Activated CD4-positive, alpha-beta T cell treated with anti-CD3 and anti-CD28 coated beads, Interleukin-2, Interleukin-6, amounts not matched to agents 100 ng/mL and 50 ng/mL, durations not matched to agents 16 hours and 8 hours (primary cell): ENCODE data around the gene TENM4.
A peak's percentile ranks its signal among the peaks of the same experiment; 100 is the strongest.

Experiments used
- DNase-seq: peaks from one replicate; pipeline ENCODE4 v3.0.0-alpha.2; 2020

The TENM4 gene

DNA sequence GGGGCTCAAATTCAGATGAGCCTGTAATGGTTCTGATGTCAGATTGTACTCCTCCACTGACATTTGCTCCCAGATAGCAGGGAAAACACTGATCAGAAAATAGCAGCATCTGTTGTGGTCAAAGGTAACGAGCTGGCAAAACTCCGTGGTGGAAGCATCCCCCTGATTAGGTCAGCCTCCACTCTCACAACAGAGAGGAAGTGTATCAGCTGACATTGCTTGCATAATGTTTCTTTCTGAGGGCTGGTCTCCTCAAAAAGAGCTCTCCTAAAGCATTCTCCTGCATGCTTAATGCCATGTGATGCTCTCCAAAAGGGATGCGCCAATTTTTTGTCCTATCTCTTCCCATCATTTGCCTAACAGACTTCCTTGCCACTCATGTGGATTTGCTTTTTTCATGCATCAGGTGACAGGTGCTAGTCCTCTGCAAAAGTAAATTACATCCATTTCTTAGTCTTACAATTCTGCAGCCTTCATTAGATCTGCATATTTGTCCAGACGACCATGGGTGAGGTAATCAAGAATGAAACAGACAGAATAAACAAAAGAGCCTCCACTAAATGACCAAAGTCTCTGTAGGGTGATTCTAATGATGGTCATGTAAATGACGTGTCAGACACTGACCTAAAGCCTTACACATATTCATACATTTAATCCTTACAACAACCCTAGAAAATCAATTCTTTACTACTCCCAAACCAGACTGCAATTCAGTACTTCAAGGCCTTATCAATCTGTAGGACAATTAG is 6.4 kb upstream of the TENM4 start:
- no peak for DNase-seq

DNA sequence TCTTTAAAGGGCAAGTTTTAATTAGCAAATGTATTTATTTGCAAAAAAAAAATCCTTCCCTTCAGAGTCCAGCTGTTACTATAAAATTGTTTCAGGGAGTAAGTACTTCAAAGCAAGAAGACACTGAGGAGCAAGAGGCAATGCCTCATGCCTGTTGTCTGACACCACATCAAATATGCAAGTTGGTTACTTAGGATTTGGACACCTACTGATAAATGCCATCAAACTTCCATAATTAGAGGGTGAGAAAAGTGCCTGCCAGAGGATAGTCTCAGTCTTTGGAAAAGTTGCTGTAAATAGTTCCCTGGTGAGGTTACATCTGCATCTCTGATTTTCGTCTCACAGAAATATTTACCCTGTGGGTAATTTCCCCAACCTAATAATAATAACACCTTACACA is 4.1 kb upstream of the TENM4 start:
- no peak for DNase-seq

DNA sequence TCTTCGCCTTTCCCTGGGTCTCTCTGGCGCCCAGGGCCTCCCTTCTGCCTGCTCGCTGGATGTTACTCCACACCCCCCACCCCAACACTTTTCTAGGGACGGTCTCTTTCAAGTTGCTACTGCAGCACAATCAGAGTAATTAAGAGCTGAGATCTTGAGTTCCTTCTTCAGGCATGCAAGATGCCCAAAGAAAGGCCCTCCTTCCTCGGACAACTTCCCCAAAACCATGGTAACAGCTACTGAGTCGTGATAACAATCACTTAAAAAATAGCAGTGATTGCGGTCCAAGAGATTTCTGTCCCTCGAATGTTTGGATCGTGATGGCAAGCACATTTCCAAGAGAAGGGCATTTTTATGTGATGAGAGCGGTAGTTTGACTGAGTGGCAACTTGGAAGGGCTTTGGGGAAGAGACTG is 638 bp upstream of the TENM4 start:
- no peak for DNase-seq

DNA sequence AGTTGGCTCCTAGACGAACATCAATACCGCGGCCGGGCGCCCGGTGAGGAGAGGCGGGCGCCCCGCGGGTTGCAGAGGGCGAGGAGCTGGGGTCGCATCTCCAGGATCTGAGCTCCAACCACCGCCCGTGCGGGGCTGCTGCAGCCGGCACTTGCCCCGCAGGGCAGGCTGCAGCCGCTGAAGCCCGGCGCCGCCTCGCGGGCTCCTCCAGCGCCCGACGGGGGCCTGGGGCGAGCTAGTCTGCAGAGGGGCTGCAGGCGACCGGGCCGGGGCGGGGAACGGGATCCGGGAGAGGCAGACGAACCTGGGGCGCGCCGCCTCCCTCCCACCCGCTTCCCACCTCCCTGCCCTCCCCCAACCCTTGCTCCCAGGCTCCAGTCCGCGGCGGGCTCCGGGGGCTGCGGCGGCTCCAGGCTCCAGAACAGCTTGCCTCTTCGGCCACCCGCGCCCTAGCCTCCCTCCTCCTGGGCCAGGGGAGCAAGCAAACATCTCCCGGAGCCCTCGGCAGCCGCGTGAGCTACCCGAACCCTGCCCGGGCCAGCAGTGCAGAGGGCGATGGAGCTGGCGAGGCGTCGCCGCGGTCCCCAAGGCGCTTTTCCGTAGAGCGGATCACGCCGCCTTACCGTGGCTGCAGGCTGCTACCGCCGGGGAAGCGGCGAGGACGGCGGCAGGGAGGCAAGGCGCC is 802 bp downstream of the TENM4 start:
- DNase-seq = peak; percentile 17

DNA sequence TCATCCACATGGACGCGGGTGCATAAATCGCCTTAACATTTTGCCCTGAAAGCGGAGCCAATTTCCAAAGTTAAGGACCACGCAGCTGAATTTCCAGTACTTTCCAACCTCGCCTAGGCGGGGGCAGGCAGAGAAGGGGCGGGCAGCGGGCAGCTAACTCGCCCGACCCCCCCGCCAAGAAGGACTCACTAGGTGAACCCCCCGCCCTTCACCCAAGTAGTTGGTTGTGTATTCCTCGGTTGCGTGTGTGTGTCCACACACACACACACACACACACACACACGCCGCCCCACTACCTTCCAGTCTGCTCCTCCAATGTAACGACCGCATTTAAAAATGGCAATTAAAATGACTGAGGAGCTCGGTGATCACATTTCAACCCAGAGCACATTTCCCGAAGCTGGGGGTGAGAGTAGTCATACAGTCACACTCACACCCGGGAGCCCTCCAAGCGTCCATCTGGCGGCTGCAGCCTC is 1.4 kb downstream of the TENM4 start:
- no peak for DNase-seq

DNA sequence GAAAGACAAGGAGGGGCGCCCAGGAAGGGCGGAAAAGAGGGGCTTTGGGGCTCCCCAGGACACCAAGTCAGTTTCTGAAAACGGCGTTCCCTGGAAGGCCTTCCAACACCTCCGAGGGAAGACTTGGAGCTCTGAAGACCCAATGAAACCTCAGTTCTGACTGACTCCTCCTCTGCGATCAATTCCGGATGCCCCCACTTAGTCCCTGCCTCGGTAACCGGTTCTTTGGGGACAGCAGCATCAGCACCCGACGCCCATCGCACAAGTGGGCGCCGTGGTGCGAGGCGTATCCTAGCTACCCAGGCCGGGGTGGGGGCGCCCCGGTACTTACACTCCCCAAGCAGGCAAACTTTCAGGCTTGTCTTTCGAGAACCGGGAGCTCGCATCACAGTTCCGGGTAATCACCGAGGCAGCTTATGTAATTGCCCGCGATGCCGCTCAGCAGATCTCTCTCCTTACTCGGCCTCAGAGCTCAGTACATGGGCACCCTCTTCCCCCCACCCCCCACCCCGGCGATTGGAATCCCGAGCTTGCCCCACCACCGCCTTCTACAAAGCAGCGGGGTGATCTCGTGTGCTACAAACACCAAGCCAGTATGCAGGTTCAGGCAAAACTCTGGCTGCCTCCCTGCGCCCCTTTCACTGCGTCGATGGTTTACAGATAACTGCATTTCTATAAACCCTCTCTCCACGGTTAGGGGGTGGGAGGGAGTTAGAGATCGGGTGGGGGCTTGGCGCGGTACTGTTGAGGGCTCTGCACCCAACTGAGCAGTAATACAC is 2.0 kb downstream of the TENM4 start:
- DNase-seq = no peak

DNA sequence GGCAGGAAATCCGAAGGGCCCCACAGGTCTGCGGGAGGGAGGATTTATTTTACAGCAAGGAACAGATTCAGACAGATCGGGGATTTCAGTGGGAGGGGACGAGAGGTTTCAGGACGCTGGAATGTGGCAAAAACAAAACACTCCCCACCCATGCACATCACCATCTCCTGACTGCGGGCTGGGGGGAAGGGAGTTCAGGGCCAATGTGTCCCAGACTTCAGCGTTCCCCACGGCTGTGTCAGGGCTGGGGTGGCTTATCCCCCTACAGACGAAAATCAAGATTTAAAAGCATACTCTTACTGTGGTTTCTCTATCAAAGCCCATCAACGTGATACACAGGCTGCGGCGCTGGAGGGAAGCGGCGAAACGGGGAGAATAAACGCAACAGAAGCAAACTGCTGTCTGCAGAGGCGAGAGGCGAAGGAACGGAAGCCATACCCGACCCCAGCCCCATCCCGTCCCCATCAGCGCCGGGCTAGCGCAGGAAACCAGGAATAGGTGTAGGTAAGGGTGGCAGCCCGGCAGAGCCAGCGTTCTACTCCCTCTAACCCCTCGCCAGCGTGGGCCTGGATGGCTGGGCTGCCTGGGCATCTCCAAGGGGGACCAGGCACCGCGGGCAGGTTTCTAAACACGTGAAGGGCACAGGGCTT is 2.7 kb downstream of the TENM4 start:
- no peak for DNase-seq

DNA sequence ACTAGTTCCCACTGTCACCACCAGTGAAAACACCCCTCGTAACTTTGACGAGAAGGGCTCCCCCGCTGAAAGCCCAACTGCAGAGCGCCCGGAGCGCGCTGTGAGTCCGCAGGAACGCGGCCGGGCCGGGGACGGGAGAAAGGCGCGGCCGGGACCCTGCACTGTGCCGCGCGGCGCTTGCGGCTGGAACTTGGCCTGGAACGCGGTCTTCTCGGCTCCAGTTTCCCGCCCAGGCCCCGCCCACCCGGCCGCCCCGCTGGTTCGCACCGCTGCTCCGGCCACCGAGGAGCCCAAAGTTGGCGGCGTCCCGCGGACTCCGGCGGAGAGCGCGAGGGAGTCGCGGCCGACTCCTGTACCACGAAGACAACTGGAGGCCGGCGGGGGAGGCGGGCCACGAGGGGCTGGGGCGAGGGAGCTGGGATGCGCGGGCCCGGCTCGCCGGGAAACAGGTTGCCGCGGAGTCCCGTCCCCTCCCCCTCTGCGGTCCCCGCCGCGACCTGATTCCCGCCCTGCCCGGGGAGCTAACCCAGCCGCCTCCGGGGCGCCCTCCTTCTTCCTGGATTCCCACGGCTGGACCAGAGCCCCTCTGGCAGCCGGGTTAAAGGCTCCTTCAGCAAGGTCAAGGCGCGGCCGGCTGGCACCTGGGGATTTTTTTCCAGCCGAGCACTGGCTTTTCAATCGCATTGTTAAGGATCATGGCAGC is 3.4 kb downstream of the TENM4 start:
- DNase-seq = no peak

DNA sequence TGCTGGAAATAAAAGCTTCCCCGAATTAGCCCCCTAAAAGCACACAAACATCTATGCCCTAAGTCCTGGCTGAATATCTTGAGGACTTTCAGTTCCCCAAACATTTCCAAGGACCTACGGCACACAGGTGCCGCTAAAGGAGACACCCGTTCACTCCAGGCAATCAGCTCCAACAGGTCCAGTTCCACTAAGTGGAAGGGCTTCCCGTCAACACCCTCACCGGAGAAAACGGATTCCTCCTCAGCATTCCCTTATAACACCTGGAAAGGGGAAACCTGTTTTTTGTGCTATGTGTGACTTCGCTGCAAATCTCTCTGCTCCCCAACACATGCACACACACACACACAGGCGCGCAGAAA is 3.9 kb downstream of the TENM4 start:
- no peak for DNase-seq

DNA sequence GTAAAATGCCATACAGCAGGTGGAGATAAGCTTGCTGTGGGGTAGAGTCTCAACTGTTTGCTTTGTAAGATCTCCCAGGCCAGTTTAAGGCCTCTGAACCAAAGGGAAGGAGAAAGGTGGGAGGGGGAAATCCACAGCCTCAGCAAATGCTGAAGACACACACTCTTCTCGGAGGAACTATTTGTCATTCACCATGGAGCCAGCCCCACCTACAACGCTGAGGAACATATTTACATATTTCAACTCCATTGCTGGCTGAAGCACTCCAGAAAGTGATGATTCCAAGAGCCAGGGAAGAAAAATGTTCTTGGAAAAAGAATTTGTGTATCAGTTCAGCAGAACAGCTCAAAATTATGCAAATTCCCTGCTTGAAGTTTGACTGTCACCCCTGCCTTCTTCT is 6.5 kb downstream of the TENM4 start:
- no peak for DNase-seq

DNA sequence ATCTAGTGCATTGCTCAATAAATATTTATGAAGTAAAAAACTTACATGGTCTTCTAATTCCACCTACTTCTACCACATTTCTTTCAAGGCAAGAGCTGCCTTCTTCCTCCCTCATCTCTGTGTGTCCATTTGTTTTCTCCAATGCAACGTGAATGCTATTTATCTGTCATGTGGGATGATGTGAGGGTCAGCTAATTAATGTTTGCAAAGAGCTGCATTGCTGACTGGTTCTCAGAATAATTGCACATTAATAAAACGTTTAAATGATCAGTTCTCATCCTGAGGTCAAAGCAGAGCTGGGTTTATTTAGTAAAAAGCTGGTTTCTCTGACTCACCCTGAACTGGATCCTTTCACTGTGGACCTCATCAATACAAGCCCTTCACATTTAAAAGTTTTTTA is 8.7 kb downstream of the TENM4 start:
- no peak for DNase-seq

DNA sequence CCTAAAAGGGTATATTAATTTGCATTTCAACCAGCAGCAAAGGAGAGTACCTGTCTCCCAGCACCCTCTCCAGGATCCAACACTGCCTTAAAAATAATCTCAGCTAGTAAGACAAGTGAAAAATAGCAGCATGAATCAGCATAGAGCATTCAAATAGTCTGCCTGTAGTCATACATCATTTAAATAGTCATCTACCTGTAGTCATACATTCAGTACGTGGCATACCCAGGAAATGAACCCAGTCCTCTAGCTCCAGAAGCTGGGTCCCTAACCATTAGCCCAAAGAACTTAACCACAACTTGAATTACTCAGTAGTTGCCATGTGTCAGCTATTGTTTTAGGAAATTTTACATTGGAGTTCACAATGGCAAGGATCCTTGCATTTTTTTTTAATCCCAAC is 9.3 kb downstream of the TENM4 start:
- DNase-seq = no peak

DNA sequence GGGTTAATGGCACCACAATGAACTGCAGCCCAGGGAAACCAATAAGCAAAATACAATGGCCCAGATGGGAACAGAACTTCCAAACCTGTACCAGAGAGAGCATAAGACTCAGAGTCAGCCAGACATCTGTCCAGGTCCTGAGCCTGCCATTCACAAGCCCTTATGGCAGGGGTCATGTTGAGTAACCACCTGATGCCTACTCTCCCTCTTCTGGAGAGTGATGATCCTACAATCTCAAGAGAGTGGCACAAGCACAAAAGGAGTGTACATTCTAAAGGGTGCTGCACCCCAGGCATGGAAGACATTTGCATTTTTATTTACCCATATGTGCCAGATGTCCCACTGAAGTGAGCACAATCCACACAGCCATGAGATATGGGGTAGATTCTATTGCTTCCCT is 10.6 kb downstream of the TENM4 start:
- DNase-seq = no peak

DNA sequence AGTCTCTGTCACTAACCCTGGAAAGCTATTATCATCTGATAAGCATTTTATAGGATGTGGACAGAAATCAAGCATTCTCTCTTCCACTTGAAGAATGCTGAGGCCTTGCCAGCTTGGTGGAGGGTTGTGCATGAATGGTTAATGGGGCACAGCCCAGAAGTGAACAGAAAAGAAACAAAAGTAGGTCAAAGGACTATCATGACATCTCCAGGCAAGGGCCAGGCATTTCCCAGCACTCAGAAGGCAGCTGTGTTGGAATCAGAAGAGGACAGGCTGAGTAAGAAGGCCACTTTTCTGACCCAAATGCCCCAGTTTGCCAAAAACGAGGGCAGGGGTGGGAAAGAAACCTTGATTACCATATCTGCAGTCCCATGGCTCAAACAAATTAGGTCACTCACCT is 12.4 kb downstream of the TENM4 start:
- no peak for DNase-seq

DNA sequence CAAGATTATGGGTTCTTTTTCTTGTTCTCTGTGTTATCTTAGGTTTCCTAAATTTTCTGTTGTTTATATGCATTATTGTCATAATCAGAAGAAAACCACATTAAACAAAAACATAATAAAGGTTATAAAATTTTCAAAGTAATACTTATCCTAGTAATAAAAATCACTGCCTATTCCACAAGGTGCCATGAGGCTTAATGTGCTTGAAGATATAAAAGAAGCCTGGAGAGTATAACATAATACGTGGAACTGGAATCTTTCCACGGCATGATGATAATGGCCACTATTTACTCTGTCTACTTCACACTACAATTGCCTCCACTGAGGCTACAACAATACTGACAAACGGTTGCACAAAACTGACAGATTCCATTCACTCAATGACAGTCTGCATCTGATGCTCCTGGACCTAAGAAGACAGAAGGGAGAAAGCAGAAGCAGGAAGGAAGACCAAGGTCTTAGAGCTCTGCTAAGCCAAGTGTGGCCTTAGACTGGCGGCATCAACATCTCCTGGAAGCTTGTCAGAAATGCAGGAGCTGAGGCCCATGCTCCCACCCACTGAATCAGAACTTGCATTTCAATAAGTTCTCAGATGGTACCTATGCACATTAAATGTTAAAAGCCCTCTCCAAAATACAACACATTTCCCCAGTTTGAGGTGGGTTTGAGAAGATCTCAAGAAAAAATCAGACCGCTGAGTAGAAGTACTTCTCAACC is 13.1 kb downstream of the TENM4 start:
- no peak for DNase-seq

DNA sequence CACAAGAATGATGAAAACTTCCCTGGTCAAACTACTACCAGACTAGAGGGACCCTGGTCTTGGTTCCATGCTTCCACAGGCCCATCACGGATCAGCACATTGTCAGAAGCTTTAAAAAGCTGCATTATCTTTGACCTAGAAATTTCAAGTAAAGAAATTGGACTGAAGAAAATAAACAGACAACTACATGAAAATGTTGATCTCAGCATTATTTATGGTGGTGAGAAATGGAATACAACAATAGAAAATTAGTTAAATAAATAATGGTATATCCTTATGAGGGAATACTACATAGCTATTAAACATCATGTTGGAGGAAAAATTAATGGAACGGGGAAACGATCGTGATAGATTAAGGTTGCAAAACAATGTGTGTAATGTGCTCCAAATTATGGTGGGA is 13.7 kb downstream of the TENM4 start:
- no peak for DNase-seq

DNA sequence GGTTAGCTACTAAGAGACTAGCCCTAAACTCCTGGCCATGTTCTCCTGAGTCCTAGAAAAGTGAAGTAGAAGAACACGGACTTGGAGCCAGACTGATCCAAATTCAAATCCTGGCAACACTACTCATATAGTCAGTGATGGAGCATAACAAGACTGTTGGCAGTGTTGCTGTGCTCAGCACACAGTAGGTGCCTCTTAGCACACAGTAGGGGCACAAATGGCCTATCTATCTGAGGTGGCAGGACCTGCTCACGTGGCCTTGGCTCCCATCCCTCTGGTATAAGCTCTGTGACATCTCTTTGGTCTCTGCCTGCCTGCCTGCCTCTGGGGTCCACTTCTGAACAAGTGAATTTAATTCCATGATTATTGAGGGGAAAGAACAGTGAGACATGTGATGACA is 15.4 kb downstream of the TENM4 start:
- DNase-seq = no peak

DNA sequence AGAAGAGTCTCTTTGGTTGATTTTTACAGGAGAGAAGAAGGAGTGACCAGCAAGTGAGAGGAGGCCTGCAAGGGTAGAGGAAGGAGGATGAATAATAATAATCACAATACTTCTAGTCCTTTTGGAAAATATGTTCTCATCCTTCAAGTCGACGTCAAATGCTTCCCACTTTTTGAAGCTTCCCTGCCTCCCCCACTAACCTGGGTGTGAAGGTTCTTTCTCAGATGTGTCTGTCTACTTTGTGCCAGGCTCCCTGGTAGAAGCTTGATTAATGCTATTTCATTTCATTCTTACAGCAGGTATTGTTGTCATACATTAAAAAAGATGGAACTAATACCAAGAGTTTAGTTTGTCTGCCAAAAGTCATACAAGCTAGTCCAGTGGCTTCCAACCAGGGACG is 17.1 kb downstream of the TENM4 start:
- no peak for DNase-seq

DNA sequence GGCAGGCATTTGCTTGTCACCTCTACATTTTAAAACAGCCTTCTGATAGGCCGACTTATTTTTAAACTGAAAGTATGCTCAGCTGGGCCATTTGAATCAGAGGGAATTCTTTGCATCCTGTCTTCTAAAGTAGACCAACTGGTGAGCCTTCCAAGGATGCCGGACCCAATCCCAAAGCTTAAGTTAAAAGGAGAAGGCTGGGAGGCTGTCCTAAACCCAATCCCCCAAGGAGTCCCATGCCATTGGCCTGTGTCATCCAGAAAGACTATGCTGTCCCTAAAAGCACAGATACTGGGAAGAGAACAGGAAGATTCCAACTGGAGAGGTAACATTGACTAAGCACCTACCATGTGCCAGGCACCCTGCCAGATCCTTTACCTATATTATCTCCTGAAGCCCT is 18.0 kb downstream of the TENM4 start:
- DNase-seq = no peak

DNA sequence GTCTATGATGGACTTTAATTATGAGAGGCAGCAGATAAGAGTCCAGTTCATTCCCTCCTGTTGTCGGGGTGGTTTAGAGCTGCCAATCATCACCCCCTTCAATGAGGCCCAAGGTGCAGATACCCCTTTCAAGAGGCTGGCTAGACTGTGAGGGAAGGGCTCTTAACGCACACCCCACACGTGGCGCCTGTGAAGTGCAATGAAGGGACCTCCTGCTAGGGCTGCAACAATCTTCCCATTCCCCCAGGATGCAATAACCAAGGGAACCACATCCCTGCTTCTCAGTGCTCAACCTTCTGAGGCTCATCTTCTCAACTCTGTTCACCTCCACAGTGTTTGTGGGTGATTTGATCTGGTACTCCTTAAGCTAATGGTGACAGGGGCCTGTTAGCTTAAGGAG is 19.0 kb downstream of the TENM4 start:
- DNase-seq = no peak

DNA sequence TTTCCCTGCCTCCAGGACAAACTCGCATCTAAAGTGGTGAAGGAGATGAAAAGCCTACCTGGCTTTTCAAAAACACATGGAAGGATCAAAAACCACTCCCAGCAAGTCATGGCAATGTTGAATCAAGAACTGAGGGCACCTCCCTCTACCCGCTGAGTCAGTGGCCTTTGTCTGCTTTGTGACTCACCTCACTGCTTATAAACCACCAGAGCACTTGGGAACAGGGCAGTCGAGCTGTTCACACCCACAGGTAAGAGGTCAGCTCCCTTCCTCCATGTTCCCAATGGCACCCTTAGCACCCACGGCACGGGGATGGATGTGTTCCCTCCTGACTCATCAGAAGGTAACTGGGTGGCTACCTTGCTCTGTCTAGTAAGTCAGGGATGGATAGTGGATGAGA is 21.7 kb downstream of the TENM4 start:
- no peak for DNase-seq

DNA sequence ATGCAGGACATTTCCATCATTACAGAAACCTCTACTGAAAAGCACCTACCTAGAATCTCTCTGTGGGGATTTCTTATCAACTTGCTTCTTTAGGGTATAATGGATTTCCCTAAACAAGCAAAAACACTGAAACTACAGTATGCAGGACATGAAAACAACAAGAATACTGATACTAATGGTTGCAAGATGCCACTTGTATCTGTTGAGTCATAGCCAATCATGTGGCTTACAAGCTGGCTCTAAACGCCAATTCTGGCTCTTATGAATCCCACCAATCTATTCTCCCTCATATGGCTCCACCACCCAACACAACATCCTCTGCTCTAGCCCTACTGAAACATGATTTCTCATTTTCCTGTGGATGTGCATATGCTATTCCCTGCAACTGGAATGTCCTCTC is 22.6 kb downstream of the TENM4 start:
- DNase-seq = no peak
